ENCODE measurements around the gene CPSF4L.

GRCh38 chr17:73232587-73233373 is 28.9 kb downstream of the CPSF4L start:
- TF ChIP-seq CTCF (IDR thresholded peaks at IDR 0.05; ENCODE audit: insufficient read depth, low read depth, low read length) (no peak), EZH2 (IDR thresholded peaks at IDR 0.05; ENCODE audit: insufficient read depth, low read length) (no peak)

All from astrocyte (in vitro differentiated cells and primary cell).